ENCODE results near the gene KIAA0040.

Gene KIAA0040

GRCh38 chr1:175157200-175157599, 35.4 kb downstream of the KIAA0040 start:
- Histone ChIP-seq H3K4me3 (ENCODE audit: insufficient read depth, low read depth, low read length) (no peak overlapping the region), H3K4me1 (ENCODE audit: control insufficient read depth, insufficient read depth, low read length) (peaks cover 4% of the 10 kb centered on the region), H3K36me3 (ENCODE audit: control insufficient read depth, insufficient read depth, low read length) (no peaks in the 10 kb centered on the region), H3K9me3 (ENCODE audit: control insufficient read depth, low read length) (no peaks in the 10 kb centered on the region), H3K27ac (ENCODE audit: insufficient read depth, low read depth, low read length, poor library complexity, severe bottlenecking) (no peak overlapping the region), H3K27me3 (ENCODE audit: control insufficient read depth, insufficient read depth, low read length, poor library complexity, severe bottlenecking) (no peaks in the 10 kb centered on the region)
- WGBS, 2 experiments: 100% methylated on average over 1 to 2 of the region's 2 CpGs

- H3K4me3 ChIP-seq (ENCODE audit: insufficient read depth, low read depth, low read length): no peak overlapping the region
- no peaks in the 10 kb centered on the region for H3K27me3 ChIP-seq (ENCODE audit: control insufficient read depth, insufficient read depth, low read length, poor library complexity, severe bottlenecking)
- H3K9me3 ChIP-seq (ENCODE audit: control insufficient read depth, low read length): no peaks in the 10 kb centered on the region
- whole genome bisulfite sequencing, 2 experiments: 93 to 96% methylated on average over 5 of the region's 5 CpGs
- H3K36me3 ChIP-seq (ENCODE audit: control insufficient read depth, insufficient read depth, low read length): no peaks in the 10 kb centered on the region
- peaks cover 4% of the 10 kb centered on the region for H3K4me1 ChIP-seq (ENCODE audit: control insufficient read depth, insufficient read depth, low read length)
- no peak overlapping the region for H3K27ac ChIP-seq (ENCODE audit: insufficient read depth, low read depth, low read length, poor library complexity, severe bottlenecking)
These were observed 36.6 kb downstream of the KIAA0040 start for GRCh38 chr1:175155936-175156335.

GRCh38 chr1:175155473-175155856, 37.1 kb downstream of the KIAA0040 start:
- H3K27me3 ChIP-seq (ENCODE audit: control insufficient read depth, insufficient read depth, low read length, poor library complexity, severe bottlenecking): no peaks in the 10 kb centered on the region
- WGBS, 2 experiments: 91 to 94% methylated on average over 4 of the region's 4 CpGs
- H3K36me3 ChIP-seq (ENCODE audit: control insufficient read depth, insufficient read depth, low read length): no peaks in the 10 kb centered on the region

GRCh38 chr1:175154629-175155472, 37.7 kb downstream of the KIAA0040 start:
- no peaks in the 10 kb centered on the region for H3K27me3 ChIP-seq (ENCODE audit: control insufficient read depth, insufficient read depth, low read length, poor library complexity, severe bottlenecking)
- peaks cover 4% of the 10 kb centered on the region for H3K4me1 ChIP-seq (ENCODE audit: control insufficient read depth, insufficient read depth, low read length)
- no peaks in the 10 kb centered on the region for H3K9me3 ChIP-seq (ENCODE audit: control insufficient read depth, low read length)
- H3K27ac ChIP-seq (ENCODE audit: insufficient read depth, low read depth, low read length, poor library complexity, severe bottlenecking): no peak overlapping the region
- WGBS, 2 experiments: 26 to 31% methylated on average over 10 to 11 of the region's 11 CpGs
- no peak overlapping the region for H3K4me3 ChIP-seq (ENCODE audit: insufficient read depth, low read depth, low read length)
- no peaks in the 10 kb centered on the region for H3K36me3 ChIP-seq (ENCODE audit: control insufficient read depth, insufficient read depth, low read length)

More at GRCh38 chr1:175155473-175155856, 37.1 kb downstream of the KIAA0040 start:
- Histone ChIP-seq H3K4me3 (ENCODE audit: insufficient read depth, low read depth, low read length) (no peak overlapping the region), H3K4me1 (ENCODE audit: control insufficient read depth, insufficient read depth, low read length) (peaks cover 4% of the 10 kb centered on the region), H3K27ac (ENCODE audit: insufficient read depth, low read depth, low read length, poor library complexity, severe bottlenecking) (no peak overlapping the region), H3K9me3 (ENCODE audit: control insufficient read depth, low read length) (no peaks in the 10 kb centered on the region)

- no peak overlapping the region for H3K4me3 ChIP-seq (ENCODE audit: insufficient read depth, low read depth, low read length)
- no peaks in the 10 kb centered on the region for H3K27me3 ChIP-seq (ENCODE audit: control insufficient read depth, insufficient read depth, low read length, poor library complexity, severe bottlenecking)
- no peaks in the 10 kb centered on the region for H3K9me3 ChIP-seq (ENCODE audit: control insufficient read depth, low read length)
- no peaks in the 10 kb centered on the region for H3K4me1 ChIP-seq (ENCODE audit: control insufficient read depth, insufficient read depth, low read length)
- WGBS, 2 experiments: 8 to 12% methylated on average over 14 to 15 of the region's 15 CpGs
- no peak overlapping the region for H3K27ac ChIP-seq (ENCODE audit: insufficient read depth, low read depth, low read length, poor library complexity, severe bottlenecking)
- H3K36me3 ChIP-seq (ENCODE audit: control insufficient read depth, insufficient read depth, low read length): no peaks in the 10 kb centered on the region
These were observed 40.4 kb downstream of the KIAA0040 start for GRCh38 chr1:175152006-175152652.

- Histone ChIP-seq H3K4me3 (ENCODE audit: insufficient read depth, low read depth, low read length) (no peak overlapping the region), H3K9me3 (ENCODE audit: control insufficient read depth, low read length) (no peaks in the 10 kb centered on the region), H3K4me1 (ENCODE audit: control insufficient read depth, insufficient read depth, low read length) (peaks cover 2% of the 10 kb centered on the region), H3K27ac (ENCODE audit: insufficient read depth, low read depth, low read length, poor library complexity, severe bottlenecking) (no peak overlapping the region), H3K27me3 (ENCODE audit: control insufficient read depth, insufficient read depth, low read length, poor library complexity, severe bottlenecking) (no peaks in the 10 kb centered on the region), H3K36me3 (ENCODE audit: control insufficient read depth, insufficient read depth, low read length) (no peaks in the 10 kb centered on the region)
- 88 to 90% methylated on average over 9 of the region's 9 CpGs for WGBS, 2 experiments
These were observed 41.8 kb downstream of the KIAA0040 start for GRCh38 chr1:175150596-175151319.

GRCh38 chr1:175148068-175148467, 44.5 kb downstream of the KIAA0040 start:
- WGBS, 2 experiments: 90% methylated on average over 7 of the region's 7 CpGs
- H3K4me3 ChIP-seq (ENCODE audit: insufficient read depth, low read depth, low read length): no peak overlapping the region
- no peaks in the 10 kb centered on the region for H3K9me3 ChIP-seq (ENCODE audit: control insufficient read depth, low read length)
- H3K4me1 ChIP-seq (ENCODE audit: control insufficient read depth, insufficient read depth, low read length): peaks cover 5% of the 10 kb centered on the region
- no peaks in the 10 kb centered on the region for H3K36me3 ChIP-seq (ENCODE audit: control insufficient read depth, insufficient read depth, low read length)
- no peak overlapping the region for H3K27ac ChIP-seq (ENCODE audit: insufficient read depth, low read depth, low read length, poor library complexity, severe bottlenecking)
- H3K27me3 ChIP-seq (ENCODE audit: control insufficient read depth, insufficient read depth, low read length, poor library complexity, severe bottlenecking): no peaks in the 10 kb centered on the region

GRCh38 chr1:175147569-175147968, 45.0 kb downstream of the KIAA0040 start:
- H3K27ac ChIP-seq (ENCODE audit: insufficient read depth, low read depth, low read length, poor library complexity, severe bottlenecking): no peak overlapping the region
- no peaks in the 10 kb centered on the region for H3K9me3 ChIP-seq (ENCODE audit: control insufficient read depth, low read length)
- WGBS, 2 experiments: 92 to 93% methylated on average over 5 of the region's 5 CpGs
- H3K27me3 ChIP-seq (ENCODE audit: control insufficient read depth, insufficient read depth, low read length, poor library complexity, severe bottlenecking): no peaks in the 10 kb centered on the region
- H3K4me3 ChIP-seq (ENCODE audit: insufficient read depth, low read depth, low read length): no peak overlapping the region
- H3K4me1 ChIP-seq (ENCODE audit: control insufficient read depth, insufficient read depth, low read length): peaks cover 5% of the 10 kb centered on the region
- no peaks in the 10 kb centered on the region for H3K36me3 ChIP-seq (ENCODE audit: control insufficient read depth, insufficient read depth, low read length)

- H3K4me1 ChIP-seq (ENCODE audit: control insufficient read depth, insufficient read depth, low read length): peaks cover 5% of the 10 kb centered on the region
- no peaks in the 10 kb centered on the region for H3K27me3 ChIP-seq (ENCODE audit: control insufficient read depth, insufficient read depth, low read length, poor library complexity, severe bottlenecking)
- H3K4me3 ChIP-seq (ENCODE audit: insufficient read depth, low read depth, low read length): no peak overlapping the region
- H3K27ac ChIP-seq (ENCODE audit: insufficient read depth, low read depth, low read length, poor library complexity, severe bottlenecking): no peak overlapping the region
- H3K36me3 ChIP-seq (ENCODE audit: control insufficient read depth, insufficient read depth, low read length): no peaks in the 10 kb centered on the region
- 37 to 42% methylated on average over 20 to 21 of the region's 21 CpGs for WGBS, 2 experiments
- H3K9me3 ChIP-seq (ENCODE audit: control insufficient read depth, low read length): no peaks in the 10 kb centered on the region
These were observed 45.9 kb downstream of the KIAA0040 start for GRCh38 chr1:175146529-175147213.

All from ectodermal cell (in vitro differentiated cells).